K562 (cell line): Measurements from ENCODE around the gene SLC16A6. TPM values are rescaled to one million over a fixed set of nuclear protein-coding genes. Genes with fewer than 3 reads are reported as not detected.

ENCODE experiments used
- BRD9 ChIP-seq: fragments of 450-650 bp; IDR thresholded peaks from 2 replicates; pipeline ENCODE4 v1.6.1; 2018; ENCODE audit warnings: low read depth; ENCODE audit not compliant: partially characterized antibody
- C11orf30 ChIP-seq: fragments of 450-650 bp; IDR thresholded peaks from 2 replicates; pipeline ENCODE4 v1.6.1; 2016; ENCODE audit warnings: low read depth, mild to moderate bottlenecking
- CTBP1 ChIP-seq: fragments of 450-650 bp; IDR thresholded peaks from 2 replicates; pipeline ENCODE4 v1.6.1; 2016; ENCODE audit warnings: borderline replicate concordance
- KDM1A ChIP-seq, 2 experiments: fragments of 450-650 bp; IDR thresholded peaks; 2 replicates each; pipeline ENCODE4 v1.6.1; 2016; ENCODE audit warnings: mild to moderate bottlenecking in 2 of 2
- SMAD2 ChIP-seq: fragments of 150-350 bp; IDR thresholded peaks from 2 replicates; pipeline ENCODE4 v1.6.1; 2014; ENCODE audit warnings: low read depth, mild to moderate bottlenecking, low read length
- ZBTB33 ChIP-seq: sonication (generic); formaldehyde crosslinking; IDR thresholded peaks from 2 replicates; pipeline ENCODE4 v1.8.1; 2023; ENCODE audit warnings: mild to moderate bottlenecking, missing genetic modification reagents
- polyA plus RNA-seq, 8 experiments: library from polyadenylated mRNA; depleted of rRNA in 4 of 8; stranded (reverse) in 5 of 8; unstranded in 3 of 8; fragments of >200 nt; fragmentation: Nextera tagmentation in 2 of 8; fragmentation: Illumina TruSeq in 1 of 8; extraction: Ambion mirVana in 2 of 8; extraction: Trizol in 1 of 8; gene quantifications; 2 replicates each; pipeline versions ENCODE4 v1.2.1 to v1.2.3, GENCODE V29; 2011 to 2014; ENCODE audit warnings: inconsistent platforms in 1 of 8, missing spikeins in 1 of 8
- total RNA-seq, 7 experiments: library from RNA; depleted of rRNA in 6 of 7; stranded (reverse); fragments of >200 nt in 6 of 7; fragmentation: Illumina TruSeq in 2 of 7; extraction: Trizol in 2 of 7; gene quantifications; 2 replicates each; pipeline versions ENCODE4 v1.2.1 to v1.2.3, GENCODE V29; 2011 to 2021; ENCODE audit warnings: low replicate concordance in 1 of 7
- TF ChIP-seq, protein P1 (sequence below): fragments of 250-450 bp; sonication (Bioruptor Pico); IDR thresholded peaks from 2 replicates; pipeline ENCODE4 v1.8.0; 2022; ENCODE audit warnings: inconsistent platforms
- TF ChIP-seq, protein P2 (sequence below), 2 experiments: fragments of 450-650 bp in 1 of 2; sonication (generic) in 1 of 2; formaldehyde crosslinking in 1 of 2; IDR thresholded peaks in 1 of 2; conservative IDR thresholded peaks in 1 of 2; 2 replicates each; pipeline versions ENCODE4 v1.6.1 to v1.8.1; 2016 to 2023; ENCODE audit warnings: mild to moderate bottlenecking in 2 of 2, moderate library complexity in 2 of 2, inconsistent platforms in 1 of 2, missing genetic modification reagents in 1 of 2

The SLC16A6 gene
- total and polyA plus RNA-seq, 9 of the 15 experiments (the other 6 are each of a cell fraction or from before 2014, with no cell fraction given) = 0.05 to 0.31 (median 0.15) TPM

- TF ChIP-seq ZBTB33 (no peak), BRD9 (no peak), C11orf30 (peak; percentile 97), CTBP1 (peak; percentile 86; the same call in 1 of the 2 replicates), KDM1A (IDR thresholded peaks at IDR 0.05) (peak; percentile 49 to 66; a peak in 3 of 4 replicates), SMAD2 (no peak)
- TF ChIP-seq, protein P1, sequence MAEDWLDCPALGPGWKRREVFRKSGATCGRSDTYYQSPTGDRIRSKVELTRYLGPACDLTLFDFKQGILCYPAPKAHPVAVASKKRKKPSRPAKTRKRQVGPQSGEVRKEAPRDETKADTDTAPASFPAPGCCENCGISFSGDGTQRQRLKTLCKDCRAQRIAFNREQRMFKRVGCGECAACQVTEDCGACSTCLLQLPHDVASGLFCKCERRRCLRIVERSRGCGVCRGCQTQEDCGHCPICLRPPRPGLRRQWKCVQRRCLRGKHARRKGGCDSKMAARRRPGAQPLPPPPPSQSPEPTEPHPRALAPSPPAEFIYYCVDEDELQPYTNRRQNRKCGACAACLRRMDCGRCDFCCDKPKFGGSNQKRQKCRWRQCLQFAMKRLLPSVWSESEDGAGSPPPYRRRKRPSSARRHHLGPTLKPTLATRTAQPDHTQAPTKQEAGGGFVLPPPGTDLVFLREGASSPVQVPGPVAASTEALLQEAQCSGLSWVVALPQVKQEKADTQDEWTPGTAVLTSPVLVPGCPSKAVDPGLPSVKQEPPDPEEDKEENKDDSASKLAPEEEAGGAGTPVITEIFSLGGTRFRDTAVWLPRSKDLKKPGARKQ (CRISPR knock-in tag) = no peak
- TF ChIP-seq, protein P2, sequence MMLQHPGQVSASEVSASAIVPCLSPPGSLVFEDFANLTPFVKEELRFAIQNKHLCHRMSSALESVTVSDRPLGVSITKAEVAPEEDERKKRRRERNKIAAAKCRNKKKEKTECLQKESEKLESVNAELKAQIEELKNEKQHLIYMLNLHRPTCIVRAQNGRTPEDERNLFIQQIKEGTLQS (IDR thresholded peaks at IDR 0.05) = peak; percentile 51
- TF ChIP-seq, protein P2 (CRISPR knock-in tag; conservative IDR thresholded peaks at IDR 0.05) = no peak
Measured at GRCh38 chr17:68291836-68292688, 1.1 kb upstream of the SLC16A6 start (continued).
